Activated T-cell treated with anti-CD3 and anti-CD28 coated beads, Interleukin-2, amount 50 U/mL, for 24 hours (primary cell): ENCODE measurements around the gene SOD2.
"Not testable (repeated sequence)": the region's sequence is repeated elsewhere in the genome, so short reads cannot be mapped to it uniquely, and the experiment has no call there.

Experiments used
- DNase-seq: peaks from one replicate; pipeline ENCODE4 v3.0.0-alpha.2; 2020
- H3K27ac Mint-ChIP-seq: 2 replicates; pipeline ENCODE4 v1.8.0; 2020; ENCODE audit warnings: mild to moderate bottlenecking, mixed read lengths
- H3K27me3 Mint-ChIP-seq: 2 replicates; pipeline ENCODE4 v1.8.0; 2020; ENCODE audit warnings: mixed read lengths
- H3K36me3 Mint-ChIP-seq: 2 replicates; pipeline ENCODE4 v1.8.0; 2020; ENCODE audit warnings: low read depth, mixed read lengths
- H3K4me1 Mint-ChIP-seq: 2 replicates; pipeline ENCODE4 v1.8.0; 2020; ENCODE audit warnings: low read depth, mixed read lengths
- H3K4me3 Mint-ChIP-seq: 2 replicates; pipeline ENCODE4 v1.8.0; 2020; ENCODE audit warnings: mild to moderate bottlenecking, moderate library complexity, mixed read lengths
- H3K9me3 Mint-ChIP-seq: 2 replicates; pipeline ENCODE4 v1.8.0; 2020; ENCODE audit warnings: mixed read lengths

SOD2 gene

DNA sequence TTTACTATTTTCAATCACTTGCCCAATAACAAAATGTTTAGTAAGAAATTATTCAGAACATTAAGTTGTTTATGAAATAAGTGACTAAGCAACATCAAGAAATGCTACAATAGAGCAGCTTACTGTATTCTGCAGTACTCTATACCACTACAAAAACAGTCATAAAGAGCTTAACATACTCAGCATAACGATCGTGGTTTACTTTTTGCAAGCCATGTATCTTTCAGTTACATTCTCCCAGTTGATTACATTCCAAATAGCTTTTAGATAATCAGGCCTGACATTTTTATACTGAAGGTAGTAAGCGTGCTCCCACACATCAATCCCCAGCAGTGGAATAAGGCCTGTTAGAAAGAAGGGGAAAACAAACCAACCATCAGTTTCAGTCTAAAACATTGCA, 10.7 kb downstream of the SOD2 start:
- H3K36me3 Mint-ChIP-seq: peaks cover 76% of the 10 kb centered on the region
- peaks cover 56% of the 10 kb centered on the region for H3K4me1 Mint-ChIP-seq
- no peak for DNase-seq
- no peaks in the 10 kb centered on the region for H3K27me3 Mint-ChIP-seq
- peak overlapping the region; percentile 64 for H3K27ac Mint-ChIP-seq
- no peaks in the 10 kb centered on the region for H3K9me3 Mint-ChIP-seq
- H3K4me3 Mint-ChIP-seq: no peak overlapping the region

DNA sequence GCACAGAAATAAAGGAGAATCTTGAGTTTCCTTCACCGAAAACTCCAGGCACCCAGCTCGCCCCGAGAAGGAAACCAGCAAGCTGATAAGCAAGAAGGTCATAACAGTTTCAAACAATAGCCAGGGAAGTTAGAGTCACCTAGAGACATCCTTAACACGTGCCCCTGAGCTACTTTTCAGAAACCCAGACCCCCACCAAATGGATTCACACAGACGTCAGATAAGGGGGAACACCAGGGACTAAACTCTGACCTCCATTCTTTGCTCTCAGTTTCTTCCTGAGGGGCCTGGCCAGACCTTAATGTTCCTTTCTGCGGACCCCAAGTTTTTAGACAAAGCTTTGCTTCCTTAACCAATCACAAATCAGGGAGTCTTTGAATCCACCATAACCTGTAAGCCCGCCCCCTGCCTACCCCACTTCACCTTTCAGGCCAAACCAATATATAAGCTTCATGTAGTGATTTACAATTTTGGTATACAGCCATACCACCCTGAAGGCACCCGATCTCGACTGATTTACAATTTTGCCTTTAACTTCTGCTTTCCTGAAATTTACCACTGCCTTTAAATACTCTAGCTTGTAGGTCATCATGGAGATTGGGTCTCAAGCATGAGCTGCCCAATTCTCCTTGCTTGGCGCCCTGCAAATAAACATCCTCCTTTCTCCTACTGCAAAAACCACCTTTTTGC, 11.7 kb downstream of the SOD2 start:
- H3K27ac Mint-ChIP-seq: peak overlapping the region; percentile 19
- no peak for DNase-seq
- peaks cover 75% of the 10 kb centered on the region for H3K36me3 Mint-ChIP-seq

DNA sequence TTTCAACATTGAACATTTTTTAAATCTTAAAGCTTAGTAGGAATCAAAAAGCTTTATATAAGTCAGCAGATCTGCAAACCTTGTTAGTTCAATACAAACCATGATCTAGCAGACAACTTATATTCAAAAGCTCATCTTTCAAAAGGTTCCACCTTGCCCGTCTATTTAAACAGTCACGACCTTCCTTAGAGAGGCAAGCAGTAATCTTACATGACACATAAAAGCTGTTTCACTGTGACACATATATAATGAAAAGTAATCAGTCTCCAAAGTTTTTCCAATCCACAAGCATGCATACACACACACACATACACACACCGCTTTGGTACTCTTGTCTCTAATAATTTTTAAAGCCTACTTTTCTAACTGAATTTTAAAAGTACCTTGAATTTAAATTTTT, 12.9 kb downstream of the SOD2 start:
- Mint-ChIP-seq H3K4me3 (peak overlapping the region; percentile 0), H3K4me1 (peaks cover 44% of the 10 kb centered on the region), H3K27me3 (no peaks in the 10 kb centered on the region), H3K36me3 (peaks cover 70% of the 10 kb centered on the region), H3K9me3 (peaks cover 2% of the 10 kb centered on the region), H3K27ac (peak overlapping the region; percentile 87)
- DNase-seq: no peak

More for the DNA sequence above, 11.7 kb downstream of the SOD2 start:
- H3K4me3 Mint-ChIP-seq: no peak overlapping the region
- H3K9me3 Mint-ChIP-seq: no peaks in the 10 kb centered on the region
- no peaks in the 10 kb centered on the region for H3K27me3 Mint-ChIP-seq
- peaks cover 49% of the 10 kb centered on the region for H3K4me1 Mint-ChIP-seq

DNA sequence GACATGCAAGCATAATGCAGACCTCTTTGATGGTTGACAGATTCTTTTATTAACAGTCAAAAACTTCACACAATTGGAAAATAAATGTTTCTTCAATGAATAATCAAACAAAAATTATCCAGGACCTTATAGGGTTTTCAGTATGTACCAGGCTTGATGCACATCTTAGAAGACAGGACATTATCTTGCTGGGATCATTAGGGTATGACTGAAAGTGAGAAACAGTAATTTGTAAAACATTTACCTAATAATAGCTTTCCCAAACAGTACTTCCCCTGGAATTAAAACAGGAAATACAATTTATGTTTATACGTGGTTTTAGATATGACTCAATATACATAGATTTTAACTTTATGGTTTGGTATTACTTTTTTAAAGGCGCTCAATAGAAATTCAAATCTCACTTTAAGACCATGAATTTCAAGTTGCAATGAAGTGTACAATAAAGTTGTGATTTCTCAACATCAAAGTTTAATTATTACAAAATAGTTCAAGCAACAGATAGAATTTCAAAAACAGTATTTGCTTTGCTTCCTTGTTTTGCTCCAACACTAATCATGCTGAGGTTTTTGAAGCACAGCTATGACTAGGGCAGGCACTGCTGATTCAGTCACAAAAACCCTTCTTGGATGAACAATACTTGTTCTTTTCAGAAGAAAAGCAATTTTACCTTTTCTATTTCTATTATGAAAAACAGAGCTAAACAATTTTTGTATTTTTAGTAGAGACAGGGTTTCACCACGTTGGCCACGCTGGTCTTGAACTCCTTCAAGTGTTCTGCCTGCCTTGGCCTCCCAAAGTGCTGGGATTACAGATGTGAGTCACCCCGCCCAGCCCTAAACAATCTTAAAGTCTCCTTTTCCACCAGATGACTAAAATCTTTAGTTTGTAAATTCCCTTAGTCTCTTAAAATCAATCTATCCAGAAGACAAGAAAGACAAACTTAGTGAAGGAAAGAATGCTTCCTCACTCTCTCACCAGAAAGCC, 13.7 kb downstream of the SOD2 start:
- peak overlapping the region; percentile 87 for H3K27ac Mint-ChIP-seq

DNA sequence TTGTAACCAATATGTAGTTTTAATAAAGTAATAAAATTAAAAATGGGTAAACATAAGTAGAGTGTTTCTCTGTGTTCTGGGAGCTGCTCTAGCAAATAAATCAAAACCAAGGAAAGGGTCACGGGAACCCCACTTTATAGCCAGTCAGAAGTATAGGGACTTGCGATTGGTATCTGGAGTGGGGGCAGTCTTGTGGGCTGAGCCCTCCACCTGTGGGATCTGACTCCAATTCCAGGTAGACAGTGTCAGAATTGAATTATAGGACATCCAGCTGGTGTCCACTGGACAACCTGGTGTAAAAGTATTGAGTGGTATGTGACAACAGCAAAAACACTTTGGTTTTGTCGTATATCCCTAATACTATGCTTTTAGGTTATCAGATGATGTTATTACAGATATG, 14.5 kb downstream of the SOD2 start:
- Mint-ChIP-seq H3K9me3 (peaks cover 2% of the 10 kb centered on the region), H3K27me3 (no peaks in the 10 kb centered on the region), H3K36me3 (peaks cover 66% of the 10 kb centered on the region), H3K4me3 (no peak overlapping the region), H3K4me1 (peaks cover 42% of the 10 kb centered on the region), H3K27ac (peak overlapping the region; percentile 87)
- DNase-seq: no peak

More for the DNA sequence above, 13.7 kb downstream of the SOD2 start:
- Mint-ChIP-seq H3K9me3 (peaks cover 2% of the 10 kb centered on the region), H3K4me3 (peak overlapping the region; percentile 0), H3K27me3 (no peaks in the 10 kb centered on the region), H3K4me1 (peaks cover 44% of the 10 kb centered on the region), H3K36me3 (peaks cover 68% of the 10 kb centered on the region)
- no peak for DNase-seq

DNA sequence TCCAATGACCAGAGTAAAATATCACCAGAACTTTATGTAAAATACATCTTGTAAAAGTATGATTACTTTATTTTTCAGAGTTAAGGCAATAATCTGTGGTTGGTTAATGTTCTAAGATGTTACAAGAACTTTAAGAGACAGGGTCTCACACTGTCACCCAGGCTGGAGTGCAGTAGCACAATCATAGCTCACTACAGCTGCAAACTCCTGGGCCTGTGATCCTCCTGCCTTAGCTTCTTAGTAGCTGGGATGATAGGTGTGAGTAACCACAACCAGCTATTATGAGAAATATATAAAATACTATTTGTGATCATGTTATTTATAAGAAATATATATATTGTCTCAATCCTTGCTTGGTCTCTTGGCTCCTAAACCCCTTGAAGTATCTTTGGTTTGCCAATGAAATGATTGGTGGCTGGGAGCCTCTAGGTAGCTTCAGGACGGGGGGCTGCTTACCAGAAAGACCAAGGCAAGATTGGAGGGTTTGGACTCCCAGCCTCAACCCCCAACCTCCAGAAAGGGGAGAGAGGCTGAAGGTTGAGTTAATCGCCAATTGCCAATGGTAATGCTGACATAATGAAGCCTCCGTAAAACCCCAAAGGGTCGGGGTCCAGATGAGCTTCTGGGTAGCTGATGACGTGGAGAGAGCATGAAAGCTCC, 15.4 kb downstream of the SOD2 start:
- no peaks in the 10 kb centered on the region for H3K27me3 Mint-ChIP-seq
- DNase-seq: no peak
- H3K4me1 Mint-ChIP-seq: peaks cover 38% of the 10 kb centered on the region
- H3K36me3 Mint-ChIP-seq: peaks cover 63% of the 10 kb centered on the region
- H3K27ac Mint-ChIP-seq: no peak overlapping the region
- H3K9me3 Mint-ChIP-seq: peaks cover 2% of the 10 kb centered on the region
- no peak overlapping the region for H3K4me3 Mint-ChIP-seq

DNA sequence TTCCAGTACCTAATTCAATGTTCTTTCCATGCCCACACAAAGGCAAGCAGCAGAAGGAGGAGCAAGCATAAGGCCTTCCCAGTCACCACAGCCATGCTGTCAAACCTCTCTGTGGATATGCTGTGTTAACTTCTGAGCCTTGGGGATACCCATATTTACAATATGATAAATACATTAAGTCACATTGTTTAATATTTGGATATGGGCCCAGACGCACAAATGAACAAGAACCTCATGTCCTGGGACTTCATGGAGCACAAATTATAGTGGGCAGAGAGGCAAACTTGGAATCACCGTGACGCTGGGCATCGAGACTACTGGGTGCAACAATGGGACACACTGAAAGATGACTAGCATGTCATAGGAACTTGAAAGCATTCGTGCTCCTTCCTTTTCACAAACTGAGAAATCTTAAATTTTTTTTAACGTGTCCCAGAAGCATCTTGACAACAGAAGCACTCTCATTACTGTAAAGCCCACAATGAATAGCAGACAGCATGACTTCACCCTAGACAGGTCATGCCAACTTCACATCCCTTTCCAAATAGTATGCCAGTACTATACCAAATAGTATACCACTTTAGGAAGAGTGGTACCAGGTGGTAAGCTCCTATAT, 16.0 kb downstream of the SOD2 start:
- no peak for DNase-seq
- Mint-ChIP-seq H3K4me1 (peaks cover 33% of the 10 kb centered on the region), H3K9me3 (peaks cover 2% of the 10 kb centered on the region), H3K36me3 (peaks cover 61% of the 10 kb centered on the region), H3K27ac (no peak overlapping the region), H3K4me3 (no peak overlapping the region), H3K27me3 (no peaks in the 10 kb centered on the region)

DNA sequence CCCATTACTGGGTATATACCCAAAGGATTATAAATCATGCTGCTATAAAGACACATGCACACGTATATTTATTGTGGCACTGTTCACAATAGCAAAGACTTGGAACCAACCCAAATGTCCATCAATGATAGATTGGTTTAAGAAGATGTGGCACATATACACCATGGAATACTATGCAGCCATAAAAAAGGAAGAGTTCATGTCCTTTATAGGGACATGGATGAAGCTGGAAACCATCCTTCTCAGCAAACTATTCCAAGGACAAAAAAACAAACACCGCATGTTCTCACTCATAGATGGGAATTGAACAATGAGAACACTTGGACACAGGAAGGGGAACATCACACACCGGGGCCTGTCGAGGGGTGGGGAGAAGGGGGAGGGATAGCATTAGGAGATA, 16.8 kb downstream of the SOD2 start:
- not testable (repeated sequence) for H3K9me3 Mint-ChIP-seq, H3K27ac Mint-ChIP-seq, DNase-seq, H3K27me3 Mint-ChIP-seq, H3K4me3 Mint-ChIP-seq
- H3K4me1 Mint-ChIP-seq: peaks cover 26% of the 10 kb centered on the region
- peaks cover 61% of the 10 kb centered on the region for H3K36me3 Mint-ChIP-seq

DNA sequence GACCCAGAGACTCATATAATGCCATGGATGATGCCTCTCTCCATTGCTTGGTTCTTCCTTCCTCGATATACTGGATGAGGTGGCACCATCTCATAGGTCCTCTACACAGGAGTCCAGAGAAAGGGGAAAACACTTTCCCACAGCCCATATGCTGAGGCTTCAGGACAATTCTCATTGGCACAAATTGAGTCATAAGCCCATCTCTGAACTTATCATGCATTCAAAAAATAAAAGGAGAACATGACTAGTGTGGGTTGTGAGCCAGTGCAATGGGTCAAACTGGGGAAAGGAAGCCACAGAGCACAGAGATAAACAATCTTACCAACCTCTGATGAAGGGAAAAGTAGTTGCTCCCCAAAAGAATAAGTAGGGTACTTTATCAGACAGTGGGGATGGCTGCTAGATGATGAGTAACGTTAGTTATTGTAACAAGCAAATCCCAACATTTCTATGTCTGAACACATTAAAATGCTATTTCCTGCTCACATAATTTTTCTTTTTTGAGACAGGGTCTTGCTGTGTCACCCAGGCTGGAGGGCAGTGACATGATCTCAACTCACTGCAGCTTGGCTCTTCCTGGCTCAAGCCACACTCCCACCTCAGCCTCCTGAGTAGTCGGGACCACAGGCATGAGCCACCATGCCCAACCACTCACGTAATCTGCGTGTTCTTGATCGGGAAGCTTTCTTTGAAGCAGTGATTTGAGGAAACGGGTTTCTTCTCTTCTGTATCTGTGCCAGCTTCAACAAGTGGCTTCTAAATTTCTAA, 27.0 kb downstream of the SOD2 start:
- Mint-ChIP-seq H3K4me3 (no peak overlapping the region), H3K9me3 (peaks cover 5% of the 10 kb centered on the region), H3K4me1 (peaks cover 1% of the 10 kb centered on the region), H3K27ac (no peak overlapping the region), H3K27me3 (no peaks in the 10 kb centered on the region), H3K36me3 (peaks cover 36% of the 10 kb centered on the region)
- DNase-seq: no peak

DNA sequence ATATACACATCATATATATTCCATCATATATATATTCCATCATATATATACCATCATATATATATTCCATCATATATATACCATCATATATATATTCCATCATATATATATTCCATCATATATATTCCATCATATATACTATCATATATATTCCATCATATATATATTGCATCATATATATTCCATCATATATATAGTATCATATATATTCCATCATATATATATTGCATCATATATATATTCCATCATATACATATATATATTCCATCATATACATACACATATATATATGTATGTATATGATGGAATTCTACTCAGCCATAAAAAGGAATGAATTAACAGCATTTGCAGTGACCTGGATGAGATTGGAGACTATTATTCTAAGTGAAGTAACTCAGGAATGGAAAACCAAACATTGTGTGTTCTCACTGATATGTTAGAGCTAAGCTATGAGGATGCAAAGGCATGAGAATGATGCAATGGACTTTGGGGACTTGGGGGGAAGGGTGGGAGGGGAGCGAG, 29.6 kb downstream of the SOD2 start:
- H3K27ac Mint-ChIP-seq, H3K4me1 Mint-ChIP-seq, H3K4me3 Mint-ChIP-seq, DNase-seq, H3K9me3 Mint-ChIP-seq, H3K27me3 Mint-ChIP-seq: not testable (repeated sequence)
- peaks cover 19% of the 10 kb centered on the region for H3K36me3 Mint-ChIP-seq

DNA sequence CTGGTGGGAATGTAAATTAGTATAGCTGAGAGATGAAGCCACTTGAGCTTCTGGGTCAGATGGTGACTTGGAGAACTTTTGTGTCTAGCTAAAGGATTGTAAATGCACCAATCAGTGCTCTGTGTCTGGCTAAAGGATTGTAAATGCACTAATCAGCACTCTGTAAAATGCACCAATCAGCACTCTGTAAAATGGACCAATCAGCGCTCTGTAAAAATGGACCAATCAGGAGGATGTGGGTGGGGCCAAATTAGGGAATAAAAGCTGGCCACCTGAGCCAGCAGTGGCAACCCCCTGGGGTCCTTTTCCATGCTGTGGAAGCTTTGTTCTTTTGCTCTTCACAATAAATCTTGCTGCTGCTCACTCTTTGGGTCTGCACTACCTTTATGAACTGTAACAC, 31.1 kb downstream of the SOD2 start:
- not testable (repeated sequence) for H3K4me3 Mint-ChIP-seq, DNase-seq, H3K27me3 Mint-ChIP-seq, H3K9me3 Mint-ChIP-seq, H3K27ac Mint-ChIP-seq, H3K4me1 Mint-ChIP-seq
- H3K36me3 Mint-ChIP-seq: peaks cover 15% of the 10 kb centered on the region

DNA sequence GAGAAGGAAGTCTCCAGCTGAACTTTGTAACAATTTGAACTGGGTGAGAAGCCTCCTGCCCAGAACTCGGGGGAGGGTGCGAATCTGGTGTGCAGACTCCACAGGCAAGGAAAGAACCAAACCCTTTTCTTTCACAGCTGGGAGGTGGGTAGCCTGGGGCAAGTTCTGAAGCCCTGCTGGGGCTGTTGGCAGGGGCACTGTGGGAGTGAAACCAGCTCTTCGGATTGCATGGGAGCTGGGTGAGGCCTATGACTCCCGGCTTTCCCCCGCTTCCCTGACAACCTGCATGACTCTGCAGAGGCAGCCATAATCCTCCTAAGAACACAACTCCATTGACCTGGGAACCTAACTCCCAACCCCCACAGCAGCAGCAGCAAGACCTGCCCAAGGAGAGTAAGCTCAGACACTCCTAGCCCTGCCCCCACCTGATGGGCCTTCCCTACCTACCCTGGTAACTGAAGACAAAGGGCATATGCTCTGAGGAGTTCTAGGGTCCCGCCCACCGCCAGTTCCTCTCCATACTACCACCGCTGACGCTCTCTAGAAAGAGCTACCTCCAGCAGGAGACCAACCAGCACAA, 37.5 kb downstream of the SOD2 start:
- Mint-ChIP-seq H3K36me3 (peaks cover 3% of the 10 kb centered on the region), H3K4me3 (no peak overlapping the region), H3K27ac (no peak overlapping the region), H3K4me1 (no peaks in the 10 kb centered on the region), H3K27me3 (no peaks in the 10 kb centered on the region), H3K9me3 (peaks cover 2% of the 10 kb centered on the region)
- DNase-seq: no peak

DNA sequence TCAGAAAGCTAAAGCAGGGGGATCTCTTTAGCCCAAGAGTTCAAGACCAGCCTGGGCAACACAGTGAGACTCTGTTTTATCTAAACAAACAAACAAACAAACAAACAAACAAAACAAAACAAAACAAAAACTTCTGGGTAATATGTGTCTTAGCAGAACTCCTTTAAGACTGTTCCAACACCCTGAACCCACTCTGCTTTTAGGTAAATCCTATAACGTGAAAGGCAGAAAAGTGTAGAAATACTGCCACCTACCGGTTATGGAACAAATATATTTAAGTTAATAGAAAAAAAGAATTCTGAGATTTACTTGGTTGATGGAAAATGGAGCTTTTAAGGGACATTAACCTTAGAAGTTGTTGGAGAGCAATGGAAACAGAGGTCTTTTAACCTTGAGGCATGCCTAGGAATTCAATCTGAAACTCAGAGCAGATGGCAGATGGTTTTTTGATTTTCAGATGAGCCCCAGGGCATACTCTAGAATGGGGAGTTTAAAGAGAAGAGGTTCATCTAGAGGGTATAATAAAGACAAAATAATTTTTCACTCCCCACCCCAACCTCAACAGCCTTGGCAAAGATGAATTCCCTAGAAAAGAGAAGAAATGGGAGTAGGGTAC, 38.5 kb downstream of the SOD2 start:
- Mint-ChIP-seq H3K36me3 (no peaks in the 10 kb centered on the region), H3K27ac (no peak overlapping the region), H3K9me3 (peaks cover 2% of the 10 kb centered on the region), H3K4me1 (no peaks in the 10 kb centered on the region), H3K4me3 (no peak overlapping the region), H3K27me3 (no peaks in the 10 kb centered on the region)
- no peak for DNase-seq
